Measurements from ENCODE around the gene LRRC19.

LRRC19 gene

DNA sequence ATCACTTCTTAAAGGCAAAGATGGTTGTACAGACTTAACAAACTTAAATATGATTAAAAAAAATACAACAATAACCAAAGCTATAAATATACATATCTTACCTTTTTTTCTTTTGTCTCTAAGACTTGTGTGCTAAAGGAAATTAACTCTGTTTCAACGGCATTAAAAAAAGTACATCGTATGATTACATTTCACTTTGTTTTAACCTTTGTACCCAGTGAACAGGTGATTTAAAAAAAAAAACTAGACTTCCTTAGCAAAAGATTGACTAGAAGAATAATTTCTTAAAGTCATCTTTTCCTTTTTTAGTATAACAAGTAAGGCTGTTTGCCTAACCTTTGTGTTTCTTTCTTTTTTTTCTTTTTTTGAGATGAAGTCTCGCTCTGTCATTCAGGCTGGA is at the start of gene LRRC19:
Gene LRRC19, minus strand, starts transcription at position 182 of the 400 bp plus-strand sequence. CDS start 5,978 bp downstream, outside the sequence.
- no peak for DNase-seq

DNA sequence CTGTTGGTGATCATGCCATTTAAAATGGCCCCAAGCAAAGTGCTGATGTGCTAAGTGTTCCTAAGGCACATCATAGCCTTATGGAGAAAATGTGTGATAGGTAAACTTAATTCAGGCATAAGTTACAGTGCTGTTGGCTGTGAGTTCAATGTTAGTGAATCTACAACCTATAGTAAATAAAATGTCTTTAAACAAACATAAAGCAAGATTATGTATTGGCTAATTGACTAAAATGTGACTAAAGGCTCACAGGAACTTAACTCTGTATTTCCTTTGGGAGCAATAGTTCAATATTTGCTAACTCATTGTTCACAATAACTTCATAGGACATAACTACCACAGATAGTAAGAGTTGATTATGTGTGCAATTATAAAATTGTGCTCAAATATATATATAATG is 49.4 kb upstream of the LRRC19 start:
- DNase-seq = no peak

GRCh38 chr9:27054125-27054524 is 48.7 kb upstream of the LRRC19 start:
- no peak for DNase-seq

- no peak for DNase-seq
Observed at GRCh38 chr9:27053369-27054022, 48.0 kb upstream of the LRRC19 start.

- DNase-seq = no peak
Observed at GRCh38 chr9:27047136-27047535, 41.7 kb upstream of the LRRC19 start.

DNA sequence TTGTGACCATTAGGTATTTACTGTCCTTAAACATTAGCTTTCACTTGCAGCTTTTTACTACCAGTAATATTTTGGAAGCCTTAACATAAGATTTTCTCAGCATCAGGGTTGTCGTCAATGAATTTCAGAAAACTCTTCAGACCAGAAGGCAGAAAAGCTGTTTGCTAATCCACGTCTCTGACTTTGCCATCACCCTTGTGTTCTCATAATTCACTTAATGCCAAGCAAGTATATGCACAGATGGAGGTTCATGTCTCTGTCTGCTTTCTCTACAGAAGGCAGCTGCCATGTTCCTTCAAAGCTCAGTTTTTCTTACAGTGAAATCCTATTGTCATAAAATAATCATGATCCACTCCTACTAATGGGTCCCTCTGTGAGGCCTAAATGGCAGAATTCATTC is 37.7 kb upstream of the LRRC19 start:
- DNase-seq = no peak

GRCh38 chr9:27042476-27042875 is 37.0 kb upstream of the LRRC19 start:
- no peak for DNase-seq

GRCh38 chr9:27041746-27042145 is 36.3 kb upstream of the LRRC19 start:
- no peak for DNase-seq

- no peak for DNase-seq
Observed at GRCh38 chr9:27037499-27037898, 32.0 kb upstream of the LRRC19 start.

DNA sequence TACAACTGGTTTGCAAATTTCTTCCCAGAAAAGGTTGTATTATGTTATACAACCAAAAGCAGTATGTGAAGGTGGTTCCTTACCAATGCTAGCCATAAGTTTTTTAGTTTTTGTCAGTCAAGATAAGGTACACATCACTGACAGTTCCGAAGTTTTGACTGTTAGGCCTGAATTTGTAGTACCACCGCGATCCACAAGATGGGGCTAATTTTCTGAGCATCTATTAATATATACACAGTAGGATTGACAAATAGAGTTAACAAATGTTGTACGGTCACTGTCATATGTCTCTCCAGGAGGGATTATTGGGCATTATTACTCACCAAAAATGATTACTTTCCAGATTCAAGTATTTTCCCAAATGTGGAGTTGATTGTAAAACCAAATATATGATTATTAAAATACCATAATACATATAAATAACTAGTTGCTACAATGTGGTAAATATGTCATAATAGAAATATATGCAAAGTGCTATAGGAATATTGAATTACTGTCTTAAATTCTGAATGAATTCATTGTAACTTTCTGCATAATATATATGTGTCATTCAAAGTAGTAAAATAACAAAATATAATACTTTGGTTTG is 28.4 kb upstream of the LRRC19 start:
- DNase-seq = peak; percentile 57

DNA sequence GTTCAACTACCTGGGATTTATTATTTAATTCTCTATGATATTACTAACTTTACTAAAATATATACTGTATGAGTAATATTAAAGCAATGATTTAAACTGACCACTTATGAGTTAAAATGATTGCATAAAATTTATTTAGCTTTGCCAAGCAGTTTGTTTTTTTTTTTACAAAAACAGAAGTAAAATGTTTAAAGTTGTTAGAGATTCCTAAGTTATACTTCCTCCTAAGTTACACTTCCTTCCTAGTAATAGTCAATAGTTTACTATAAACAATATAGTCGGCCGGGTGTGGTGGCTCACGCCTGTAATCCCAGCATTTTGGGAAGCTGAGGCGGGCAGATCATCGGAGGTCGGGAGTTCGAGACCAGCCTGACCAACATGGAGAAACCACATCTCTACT is 23.7 kb upstream of the LRRC19 start:
- no peak for DNase-seq

DNA sequence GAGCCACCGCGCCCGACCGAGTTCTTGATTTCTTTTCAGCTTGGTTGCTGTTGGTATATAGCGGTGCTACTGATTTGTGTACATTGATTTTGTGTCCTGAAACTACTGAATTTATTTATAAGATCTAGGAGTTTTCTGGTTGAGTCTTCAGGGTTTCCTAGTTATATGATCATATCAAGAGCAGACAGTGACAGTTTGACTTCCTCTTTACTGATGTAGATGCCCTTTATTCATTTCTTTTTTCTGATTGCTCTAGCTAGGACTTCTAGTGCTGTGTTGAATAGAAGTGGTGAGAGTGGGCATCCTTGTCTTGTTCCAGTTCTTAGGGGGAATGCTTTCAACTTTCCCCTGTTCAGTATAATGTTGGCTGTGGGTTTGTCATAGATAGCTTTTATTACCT is 17.4 kb upstream of the LRRC19 start:
- no peak for DNase-seq

DNA sequence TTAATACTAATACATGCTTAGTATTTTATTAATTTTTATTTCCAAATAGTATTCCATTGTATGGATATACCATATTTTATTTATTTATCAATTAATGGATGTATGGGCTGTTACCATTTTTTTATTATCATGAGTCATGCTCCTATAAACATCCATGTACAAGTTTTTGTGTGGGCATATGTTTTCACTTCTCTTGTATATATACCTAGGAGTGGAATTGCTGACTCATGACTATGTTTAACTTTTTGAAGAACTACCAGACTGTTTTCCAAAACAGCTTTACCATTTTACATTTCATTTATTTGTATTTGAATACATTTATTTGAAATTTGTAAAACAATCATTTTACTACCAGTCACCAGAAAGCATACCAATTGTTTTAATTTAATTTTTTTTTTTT is 14.1 kb upstream of the LRRC19 start:
- DNase-seq = no peak

DNA sequence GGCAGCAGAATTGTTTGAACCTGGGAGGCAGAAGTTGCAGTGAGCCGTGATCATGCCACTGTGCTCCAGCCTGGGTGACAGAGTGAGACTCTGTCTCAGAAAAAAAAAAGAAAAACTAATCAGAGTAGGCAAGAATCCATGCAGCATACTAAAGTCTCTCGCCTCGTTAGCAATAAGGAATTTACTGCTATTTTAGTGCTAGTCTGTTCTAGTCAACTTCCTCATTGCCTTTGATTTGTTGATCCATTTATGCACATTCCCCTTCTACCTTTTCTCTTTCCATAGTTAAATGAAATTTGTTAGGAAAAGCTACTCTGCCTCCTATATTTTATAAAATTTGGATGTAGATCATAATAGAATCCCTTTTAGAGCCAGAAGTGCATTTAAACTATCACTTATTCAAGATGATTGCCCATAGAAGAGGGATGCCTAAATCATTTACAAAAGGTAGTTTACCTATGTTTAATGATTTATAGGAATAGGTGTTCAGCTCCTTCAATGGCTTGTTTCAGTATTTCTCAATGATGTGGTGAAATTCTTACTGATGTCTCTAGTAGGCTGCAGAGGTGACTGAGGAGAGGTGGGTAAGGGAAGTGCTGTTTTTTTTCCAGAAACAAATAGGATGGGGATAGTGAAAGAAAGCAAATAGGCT is 1.9 kb downstream of the LRRC19 start:
- no peak for DNase-seq

DNA sequence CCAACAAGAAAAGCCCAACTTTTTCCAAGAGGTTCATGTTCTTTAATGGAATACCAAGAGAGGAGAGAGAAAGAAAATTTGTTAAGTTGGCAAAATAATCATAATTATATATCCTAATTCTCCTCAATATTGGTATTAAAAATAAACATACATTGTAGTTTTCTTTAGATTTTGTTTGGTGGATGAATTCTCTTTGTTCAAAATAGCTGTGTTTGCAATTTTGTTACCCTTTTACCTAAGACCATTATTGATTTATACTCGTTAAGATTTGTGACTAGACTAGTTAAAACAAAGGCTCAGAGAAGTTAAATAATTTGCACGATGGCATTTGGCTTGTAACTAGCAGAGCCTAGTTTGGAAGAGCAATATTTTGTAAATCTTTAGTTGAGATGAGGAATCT is 9.7 kb downstream of the LRRC19 start:
- no peak for DNase-seq

GRCh38 chr9:26983340-26983739 is 22.1 kb downstream of the LRRC19 start:
- no peak for DNase-seq

DNA sequence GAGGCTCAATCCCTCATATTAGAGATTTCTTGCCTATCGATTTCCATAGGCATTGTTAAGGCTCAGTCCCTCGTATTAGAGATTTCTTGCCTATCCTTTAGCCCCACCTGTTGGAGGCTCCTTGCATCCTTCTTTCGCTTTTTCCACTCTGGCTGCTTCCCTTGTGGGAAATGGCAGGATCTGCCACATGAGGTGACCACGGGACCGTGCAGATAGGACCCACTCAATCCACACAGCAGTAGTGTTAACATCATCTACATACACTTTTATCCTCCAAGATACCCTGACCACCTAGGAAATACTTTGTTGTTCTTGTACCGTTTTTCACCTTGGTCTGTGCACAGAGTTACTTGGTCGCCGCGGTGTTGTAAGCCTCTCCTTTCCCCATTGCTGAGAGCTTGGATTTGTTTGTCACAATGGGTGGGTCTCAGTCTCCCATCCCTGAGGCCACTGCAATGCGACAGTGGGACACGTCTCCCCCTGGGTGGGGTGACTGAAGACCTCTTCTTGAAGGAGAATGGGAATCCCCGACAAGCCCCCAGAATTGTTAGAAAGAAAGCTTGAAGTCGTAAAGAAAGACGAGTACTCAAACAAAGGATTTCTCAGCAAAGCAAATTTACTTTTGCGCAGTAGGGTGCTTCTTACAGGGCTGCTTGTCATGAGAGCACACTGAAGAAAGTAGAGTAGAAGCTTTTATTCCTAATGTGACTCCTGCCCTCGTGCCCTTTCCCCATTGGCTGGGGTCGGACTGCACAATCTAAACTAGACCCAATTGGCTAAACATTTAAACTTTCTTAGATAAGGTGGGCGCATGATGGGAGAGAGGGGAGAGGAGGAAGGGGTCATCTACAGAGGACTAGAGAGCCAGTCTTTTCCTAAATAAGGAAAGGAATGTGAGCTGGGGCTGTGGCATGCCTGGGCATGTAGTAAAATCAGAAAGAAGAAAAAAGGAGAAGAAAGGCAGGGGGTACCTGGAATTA is 29.5 kb downstream of the LRRC19 start:
- peak; percentile 9 for DNase-seq

DNA sequence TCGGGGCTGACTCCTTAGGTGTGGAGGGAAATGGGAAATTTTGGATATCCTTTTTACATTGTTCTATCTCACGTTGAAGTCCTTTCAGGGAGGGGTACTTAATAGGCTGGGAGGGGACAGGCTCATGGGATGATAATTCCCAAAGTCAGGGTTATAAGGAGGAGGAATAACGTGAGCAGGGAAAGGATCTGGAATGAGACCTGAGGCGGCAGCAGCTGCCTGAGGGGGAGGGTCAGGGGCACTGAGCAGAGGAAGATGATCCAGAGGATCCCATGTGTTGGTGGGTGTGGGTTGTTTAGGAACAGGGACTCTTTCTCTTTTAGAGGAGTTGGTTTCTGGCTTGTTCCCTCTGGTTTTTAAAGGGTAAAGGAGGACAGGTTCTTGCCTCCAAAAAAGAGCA is 30.5 kb downstream of the LRRC19 start:
- no peak for DNase-seq

DNA sequence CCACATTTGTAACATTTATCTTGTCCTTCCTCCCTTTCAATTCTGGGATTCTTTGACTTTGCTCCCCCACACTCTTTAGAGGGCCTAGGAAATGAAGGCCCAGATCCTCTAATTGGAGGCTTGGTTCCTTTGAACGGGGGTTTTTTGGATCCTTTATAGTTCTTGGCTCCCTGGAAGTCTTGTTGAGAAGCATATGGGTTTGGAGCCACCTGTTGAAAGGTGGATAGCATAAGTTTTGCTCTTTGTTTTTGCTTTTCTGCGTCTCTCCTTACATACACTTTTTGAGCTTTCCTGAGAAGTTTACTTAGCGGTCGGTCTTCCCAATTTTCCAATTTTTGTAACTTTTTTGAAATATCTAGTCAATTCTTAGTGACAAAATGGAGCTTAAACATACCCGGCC is 31.5 kb downstream of the LRRC19 start:
- no peak for DNase-seq

- DNase-seq = no peak
Observed at GRCh38 chr9:26971721-26972120, 33.8 kb downstream of the LRRC19 start.

DNA sequence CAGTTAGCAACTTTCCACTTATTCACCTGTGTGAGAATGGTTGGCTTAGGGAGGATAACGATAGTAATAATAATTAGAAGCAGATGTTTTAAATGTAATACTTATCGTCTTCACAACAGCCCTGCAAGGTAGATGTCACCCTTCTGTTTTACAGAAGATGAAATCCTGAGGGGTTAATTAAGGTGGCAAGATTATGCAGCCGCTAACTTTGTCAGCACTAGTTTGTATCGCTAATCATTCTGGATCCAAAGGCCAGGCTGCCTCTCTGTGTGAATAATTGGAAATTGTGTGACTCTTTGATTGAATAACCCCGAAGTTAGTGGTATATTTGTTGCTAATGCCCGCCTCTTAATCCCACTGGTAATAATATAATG is 48.6 kb downstream of the LRRC19 start:
- DNase-seq = no peak

DNA sequence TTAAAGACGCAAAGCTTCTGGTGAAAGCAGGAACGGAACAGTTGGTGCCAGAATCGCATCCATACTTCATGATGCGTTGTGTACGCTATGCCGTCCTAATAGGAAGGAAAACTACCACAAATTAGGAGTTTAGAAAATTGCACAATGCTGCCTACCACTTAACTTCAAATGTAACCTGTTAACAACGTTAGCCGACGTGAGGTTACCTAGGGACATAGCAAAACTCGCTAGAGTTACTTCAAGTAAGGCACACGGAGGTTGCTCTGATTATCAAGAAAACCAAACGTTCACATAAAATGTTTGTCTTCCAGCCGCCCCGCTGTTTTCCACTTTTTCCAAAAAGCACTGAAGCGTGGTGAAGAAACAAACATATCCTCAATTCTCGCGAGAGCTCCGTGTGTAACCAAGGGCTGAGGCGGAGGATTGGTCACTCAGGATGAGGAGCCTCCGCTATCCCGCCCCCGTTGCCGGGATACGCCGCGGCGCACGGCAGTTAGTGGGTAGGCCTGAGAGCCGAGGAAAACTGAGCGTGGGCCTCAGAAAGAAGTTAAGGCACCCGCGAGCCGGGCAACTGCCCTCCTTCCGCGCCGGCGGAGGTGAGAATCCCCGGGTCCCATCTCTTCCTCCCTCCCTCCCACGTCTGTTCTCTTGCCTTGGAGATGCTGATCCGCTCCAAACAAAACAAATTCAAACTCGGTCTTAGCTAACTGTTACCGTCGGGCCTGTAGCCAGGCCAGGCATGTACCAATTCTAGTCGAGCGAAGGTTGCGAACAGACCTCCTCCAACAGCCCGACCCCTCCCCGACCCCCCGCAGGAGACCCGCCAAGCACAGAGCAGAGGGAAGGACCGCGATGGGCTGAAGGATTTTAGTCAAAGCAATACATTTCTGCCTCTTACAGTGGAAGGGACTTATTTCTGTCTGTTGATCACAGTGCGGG is 49.3 kb downstream of the LRRC19 start, which contains the start of gene IFT74:
Gene IFT74, plus strand, starts transcription at position 492 of the 939 bp plus-strand sequence. CDS start 5,556 bp downstream, outside the sequence.
- peak; percentile 94 for DNase-seq

All from stimulated activated CD4-positive, alpha-beta T cell treated with anti-CD3 and anti-CD28 coated beads, Interleukin-4, amount 100 ng/mL, for 24 hours (primary cell).